A549 (cell line): Measurements from ENCODE around the gene PUS3.

ENCODE experiments used
- BHLHE40 ChIP-seq: IDR thresholded peaks from 2 replicates; pipeline ENCODE4 v1.6.1; 2012; ENCODE audit warnings: low read depth, low read length, inconsistent platforms
- CHD2 ChIP-seq: fragments of 150-350 bp; IDR thresholded peaks from 2 replicates; pipeline ENCODE4 v1.6.1; 2014; ENCODE audit warnings: low read length; ENCODE audit not compliant: partially characterized antibody
- EP300 ChIP-seq, 2 experiments: fragments of >200 bp; sonication (Bioruptor Twin); formaldehyde crosslinking; IDR thresholded peaks; 2 replicates in 1 of 2; 3 replicates in 1 of 2; pipeline ENCODE4 v1.6.1; 2016 to 2017
- MAZ ChIP-seq: fragments of 150-350 bp; IDR thresholded peaks from 2 replicates; pipeline ENCODE4 v1.6.1; 2014; ENCODE audit warnings: antibody characterized with exemption, low read depth, low read length, borderline replicate concordance
- NR3C1 ChIP-seq: fragments of >200 bp; sonication (Bioruptor Twin); formaldehyde crosslinking; IDR thresholded peaks from 3 replicates; pipeline ENCODE4 v1.6.1; 2017
- RFX5 ChIP-seq: fragments of 450-650 bp; IDR thresholded peaks from 2 replicates; pipeline ENCODE4 v1.7.1; 2014; ENCODE audit warnings: antibody characterized with exemption, mild to moderate bottlenecking, moderate library complexity
- SMC3 ChIP-seq: fragments of >200 bp; sonication (Bioruptor Twin); formaldehyde crosslinking; IDR thresholded peaks from 3 replicates; pipeline ENCODE4 v1.6.1; 2018; ENCODE audit warnings: inconsistent platforms
- ZFP36 ChIP-seq: fragments of 450-650 bp; IDR thresholded peaks from 2 replicates; pipeline ENCODE4 v1.6.1; 2014; ENCODE audit warnings: borderline replicate concordance; ENCODE audit not compliant: partially characterized antibody
- ZNF302 ChIP-seq: fragments of 250-450 bp; sonication (Bioruptor Pico); IDR thresholded peaks from 2 replicates; pipeline ENCODE4 v1.9.0; 2021; ENCODE audit warnings: inconsistent platforms, mild to moderate bottlenecking, moderate library complexity
- TF ChIP-seq, protein P1 (sequence below): fragments of >200 bp; sonication (Bioruptor Twin); formaldehyde crosslinking; IDR thresholded peaks from 3 replicates; pipeline ENCODE4 v1.5.1; 2016

DNA sequence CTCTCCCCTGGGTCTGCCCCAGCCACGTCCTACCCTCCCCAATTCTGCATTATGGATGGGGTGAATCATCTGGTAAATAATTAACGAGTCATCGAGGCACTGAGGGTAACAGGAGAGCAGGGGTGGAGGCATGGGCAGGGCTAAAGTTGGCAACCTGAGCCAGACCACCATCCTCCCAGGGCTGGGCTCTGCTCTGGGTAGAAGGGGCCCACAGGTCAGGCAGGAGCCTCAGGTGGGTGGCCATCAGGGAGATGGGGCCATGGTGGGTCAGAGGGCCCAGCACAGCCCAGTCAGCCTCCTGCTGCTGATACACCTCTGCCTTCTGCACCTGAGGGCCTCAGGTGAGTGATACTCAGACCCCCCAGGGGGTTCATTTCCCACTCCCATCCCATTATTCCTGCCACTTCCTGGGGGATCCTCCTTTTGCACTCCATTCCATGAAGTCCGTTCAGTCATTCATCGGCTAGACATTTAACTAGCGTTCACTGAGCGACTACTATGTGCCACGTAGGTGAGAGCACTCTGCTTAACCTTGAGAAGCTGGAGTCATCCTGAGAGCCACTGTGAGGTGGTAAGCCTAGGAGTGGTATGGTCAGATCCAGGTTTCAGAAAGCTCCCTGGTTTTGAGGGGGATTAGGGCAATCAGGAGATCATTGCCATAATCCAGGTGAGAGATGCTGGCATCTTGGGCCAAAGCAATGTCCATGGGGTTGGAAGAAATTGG is 43.0 kb upstream of the PUS3 start, which contains the start of gene VSIG10L2:
- TF ChIP-seq, protein P1, sequence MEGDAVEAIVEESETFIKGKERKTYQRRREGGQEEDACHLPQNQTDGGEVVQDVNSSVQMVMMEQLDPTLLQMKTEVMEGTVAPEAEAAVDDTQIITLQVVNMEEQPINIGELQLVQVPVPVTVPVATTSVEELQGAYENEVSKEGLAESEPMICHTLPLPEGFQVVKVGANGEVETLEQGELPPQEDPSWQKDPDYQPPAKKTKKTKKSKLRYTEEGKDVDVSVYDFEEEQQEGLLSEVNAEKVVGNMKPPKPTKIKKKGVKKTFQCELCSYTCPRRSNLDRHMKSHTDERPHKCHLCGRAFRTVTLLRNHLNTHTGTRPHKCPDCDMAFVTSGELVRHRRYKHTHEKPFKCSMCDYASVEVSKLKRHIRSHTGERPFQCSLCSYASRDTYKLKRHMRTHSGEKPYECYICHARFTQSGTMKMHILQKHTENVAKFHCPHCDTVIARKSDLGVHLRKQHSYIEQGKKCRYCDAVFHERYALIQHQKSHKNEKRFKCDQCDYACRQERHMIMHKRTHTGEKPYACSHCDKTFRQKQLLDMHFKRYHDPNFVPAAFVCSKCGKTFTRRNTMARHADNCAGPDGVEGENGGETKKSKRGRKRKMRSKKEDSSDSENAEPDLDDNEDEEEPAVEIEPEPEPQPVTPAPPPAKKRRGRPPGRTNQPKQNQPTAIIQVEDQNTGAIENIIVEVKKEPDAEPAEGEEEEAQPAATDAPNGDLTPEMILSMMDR = no peak
- TF ChIP-seq MAZ (no peak), BHLHE40 (no peak), ZNF302 (CRISPR knock-in tag) (no peak), ZFP36 (no peak), RFX5 (no peak), NR3C1 (no peak), SMC3 (no peak), EP300 (IDR thresholded peaks at IDR 0.05) (no peak), CHD2 (no peak)
